Fibroblast of lung (primary cell): ENCODE data around the gene SMAD3. TPM values are rescaled to one million over a fixed set of nuclear protein-coding genes. Genes with fewer than 3 reads are reported as not detected.

Experiments used
- DNase-seq, 2 donors: peaks; one replicate each; pipeline versions ENCODE4 v3.0.0 to v3.0.0-alpha.2; 2010; ENCODE audit warnings: low read depth in 2 of 2
- H2AFZ ChIP-seq: 2 replicates; pipeline ENCODE4 v1.5.1; 2012; ENCODE audit warnings: low read length, control low read depth, inconsistent platforms
- H3K27ac ChIP-seq: 2 replicates; pipeline ENCODE4 v1.5.1; 2011; ENCODE audit warnings: low read length, control low read depth; ENCODE audit not compliant: insufficient read depth
- H3K27me3 ChIP-seq: 2 replicates; pipeline ENCODE4 v1.5.1; 2011; ENCODE audit warnings: mild to moderate bottlenecking, low read length; ENCODE audit not compliant: control insufficient read depth, insufficient read depth
- H3K36me3 ChIP-seq: 2 replicates; pipeline ENCODE4 v1.5.1; 2011; ENCODE audit warnings: low read length; ENCODE audit not compliant: control insufficient read depth, insufficient read depth
- H3K4me1 ChIP-seq: 2 replicates; pipeline ENCODE4 v1.5.1; 2011; ENCODE audit warnings: low read length; ENCODE audit not compliant: control insufficient read depth, insufficient read depth; ENCODE audit errors: extremely low read depth
- H3K4me2 ChIP-seq: 2 replicates; pipeline ENCODE4 v1.5.1; 2011; ENCODE audit warnings: low read length, control low read depth; ENCODE audit not compliant: insufficient read depth; ENCODE audit errors: extremely low read depth
- H3K4me3 ChIP-seq, 4 experiments: fragments of 200-600 bp in 1 of 4; sonication (generic) in 1 of 4; replicated peaks in 1 of 4; 2 replicates each; pipeline ENCODE4 v1.5.1; 2011 to 2016; ENCODE audit warnings: low read length in 4 of 4, low read depth in 3 of 4, mild to moderate bottlenecking in 3 of 4, control low read depth in 2 of 4, inconsistent platforms in 1 of 4, mixed read lengths in 1 of 4; ENCODE audit not compliant: insufficient read depth in 1 of 4; ENCODE audit errors: control extremely low read depth in 1 of 4
- H3K79me2 ChIP-seq: 2 replicates; pipeline ENCODE4 v1.5.1; 2012; ENCODE audit warnings: mild to moderate bottlenecking, low read length, inconsistent platforms; ENCODE audit not compliant: control insufficient read depth, insufficient read depth
- H3K9ac ChIP-seq: 2 replicates; pipeline ENCODE4 v1.5.1; 2011; ENCODE audit warnings: mild to moderate bottlenecking, low read length, control low read depth; ENCODE audit not compliant: insufficient read depth
- H3K9me3 ChIP-seq: 2 replicates; pipeline ENCODE4 v1.5.1; 2012; ENCODE audit warnings: low read depth, low read length; ENCODE audit not compliant: control insufficient read depth, insufficient read depth
- H4K20me1 ChIP-seq: 2 replicates; pipeline ENCODE4 v1.5.1; 2011; ENCODE audit warnings: low read length; ENCODE audit not compliant: control insufficient read depth, insufficient read depth; ENCODE audit errors: extremely low read depth
- EZH2 ChIP-seq: IDR thresholded peaks from 2 replicates; pipeline ENCODE4 v1.5.1; 2012; ENCODE audit warnings: low read length, control low read depth, mild to moderate bottlenecking; ENCODE audit errors: missing control alignments
- polyA plus RNA-seq, 2 donors: library from polyadenylated mRNA; depleted of rRNA in 1 of 2; stranded (reverse) in 1 of 2; unstranded in 1 of 2; fragments of >200 nt; gene quantifications; 2 replicates each; pipeline ENCODE4 v1.2.1, GENCODE V29; 2011 to 2012; ENCODE audit warnings: missing spikeins in 1 of 2
- total RNA-seq: library from RNA; depleted of rRNA; stranded (reverse); fragments of >200 nt; gene quantifications from 2 replicates; pipeline ENCODE4 v1.2.1, GENCODE V29; 2014
- TF ChIP-seq, protein P1 (sequence below), 2 donors: IDR thresholded peaks in 1 of 2; conservative IDR thresholded peaks in 1 of 2; 1 replicate in 1 of 2; 2 replicates in 1 of 2; pipeline ENCODE4 v1.5.1; 2011 to 2012; ENCODE audit warnings: low read length in 2 of 2, control low read depth in 1 of 2, inconsistent platforms in 1 of 2, low read depth in 1 of 2, mild to moderate bottlenecking in 1 of 2

SMAD3 gene
- total and polyA plus RNA-seq, 2 donors (not counting 1 experiment from before 2014, with no cell fraction given), result 69.9 to 173 TPM

DNA sequence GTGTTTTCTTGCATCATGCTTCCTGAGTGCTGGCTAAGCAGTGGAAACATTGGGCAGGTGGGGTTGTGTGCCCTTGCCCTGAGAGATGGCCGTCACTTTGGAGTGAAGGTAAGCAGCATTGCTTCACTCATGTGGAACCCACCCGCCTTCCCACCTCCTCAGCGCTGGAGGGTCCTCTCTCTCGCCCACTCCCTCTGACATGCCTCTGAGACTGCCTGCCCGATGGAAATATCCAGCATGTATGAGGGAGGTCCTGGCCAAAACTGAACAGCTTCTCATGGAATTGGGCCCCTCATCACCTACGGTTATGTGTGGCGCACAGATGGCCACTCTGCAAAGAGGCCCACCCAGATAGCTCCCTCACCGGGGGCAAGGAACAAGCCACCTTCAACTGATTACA lies 48.6 kb downstream of the SMAD3 start:
- peaks cover 67% of the 10 kb centered on the region for H3K4me1 ChIP-seq
- no peak overlapping the region for H3K4me2 ChIP-seq
- no peak overlapping the region for H3K4me3 ChIP-seq
- no peak overlapping the region for H3K9ac ChIP-seq
- peaks cover 92% of the 10 kb centered on the region for H3K79me2 ChIP-seq
- H3K36me3 ChIP-seq, result peaks cover 18% of the 10 kb centered on the region
- no peak for DNase-seq
- H4K20me1 ChIP-seq, result no peaks in the 10 kb centered on the region
- H2AFZ ChIP-seq, result no peak overlapping the region
- H3K9me3 ChIP-seq, result no peaks in the 10 kb centered on the region
- TF ChIP-seq, protein P1, sequence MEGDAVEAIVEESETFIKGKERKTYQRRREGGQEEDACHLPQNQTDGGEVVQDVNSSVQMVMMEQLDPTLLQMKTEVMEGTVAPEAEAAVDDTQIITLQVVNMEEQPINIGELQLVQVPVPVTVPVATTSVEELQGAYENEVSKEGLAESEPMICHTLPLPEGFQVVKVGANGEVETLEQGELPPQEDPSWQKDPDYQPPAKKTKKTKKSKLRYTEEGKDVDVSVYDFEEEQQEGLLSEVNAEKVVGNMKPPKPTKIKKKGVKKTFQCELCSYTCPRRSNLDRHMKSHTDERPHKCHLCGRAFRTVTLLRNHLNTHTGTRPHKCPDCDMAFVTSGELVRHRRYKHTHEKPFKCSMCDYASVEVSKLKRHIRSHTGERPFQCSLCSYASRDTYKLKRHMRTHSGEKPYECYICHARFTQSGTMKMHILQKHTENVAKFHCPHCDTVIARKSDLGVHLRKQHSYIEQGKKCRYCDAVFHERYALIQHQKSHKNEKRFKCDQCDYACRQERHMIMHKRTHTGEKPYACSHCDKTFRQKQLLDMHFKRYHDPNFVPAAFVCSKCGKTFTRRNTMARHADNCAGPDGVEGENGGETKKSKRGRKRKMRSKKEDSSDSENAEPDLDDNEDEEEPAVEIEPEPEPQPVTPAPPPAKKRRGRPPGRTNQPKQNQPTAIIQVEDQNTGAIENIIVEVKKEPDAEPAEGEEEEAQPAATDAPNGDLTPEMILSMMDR (conservative IDR thresholded peaks at IDR 0.05 in 1 of 2, IDR thresholded peaks at IDR 0.05 in 1 of 2; ENCODE audit: low read depth in 1 of 2, low read length in 2 of 2), result no peak
- TF ChIP-seq EZH2, result no peak
- H3K27me3 ChIP-seq, result no peaks in the 10 kb centered on the region
- H3K27ac ChIP-seq, result peak overlapping the region; percentile 81

DNA sequence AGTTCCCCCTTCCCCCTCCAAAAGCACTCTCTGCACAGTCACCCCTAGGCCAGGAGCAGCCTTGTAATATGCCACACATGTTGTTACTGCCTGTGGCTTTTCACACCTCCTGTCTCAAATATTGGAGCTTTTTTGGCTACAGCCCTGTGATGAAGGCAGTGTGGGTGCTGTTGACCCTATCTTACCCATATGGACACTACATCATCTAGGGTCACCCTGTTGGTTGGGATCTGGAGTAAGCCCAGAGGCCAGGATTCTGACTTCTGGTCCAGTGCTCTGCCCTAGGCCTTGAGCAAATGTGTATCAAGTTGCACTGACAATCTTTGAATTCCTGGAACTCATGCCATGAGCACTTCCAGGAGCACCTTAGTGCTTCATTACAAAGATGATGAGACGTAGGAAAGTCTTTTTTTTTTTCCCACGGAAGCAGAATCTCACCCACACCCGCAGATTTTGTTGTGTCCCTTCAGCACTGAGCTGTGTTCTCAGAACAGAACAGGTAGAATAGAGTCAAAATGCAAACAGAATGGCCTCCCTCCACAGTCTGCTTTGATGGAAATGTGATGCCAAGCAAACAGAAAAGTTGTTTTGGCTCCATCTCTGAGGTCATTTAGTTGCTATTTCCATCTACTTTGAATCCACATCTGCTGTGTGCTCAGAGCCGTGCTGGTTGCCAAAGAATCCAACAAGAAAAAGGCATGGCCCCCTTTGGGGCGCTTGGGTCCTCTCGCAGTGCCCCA lies 49.6 kb downstream of the SMAD3 start:
- H3K4me2 ChIP-seq, result peak overlapping the region; percentile 23
- H3K4me1 ChIP-seq, result peaks cover 67% of the 10 kb centered on the region

DNA sequence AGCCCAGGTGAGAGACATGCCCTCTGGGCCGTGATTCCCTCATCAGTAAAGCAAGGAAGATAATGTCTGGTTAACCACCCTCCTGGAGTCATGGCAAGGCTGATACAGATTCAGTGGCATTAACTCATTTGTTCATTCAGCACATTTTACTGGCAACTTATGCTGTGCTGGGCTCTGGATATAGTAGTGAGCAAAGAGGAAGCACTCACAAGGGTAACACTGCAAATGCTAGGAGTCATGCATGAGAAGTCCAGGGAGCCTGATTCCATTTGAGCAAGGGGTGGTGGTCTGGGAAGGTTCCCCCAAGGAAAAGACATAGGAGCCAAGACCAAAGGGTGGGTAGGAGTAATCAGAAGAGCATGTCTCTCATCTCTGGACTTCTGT lies 50.2 kb downstream of the SMAD3 start:
- Histone ChIP-seq H3K27ac (peak overlapping the region; percentile 81), H3K4me3 (no peak overlapping the region), H2AFZ (no peak overlapping the region), H4K20me1 (no peaks in the 10 kb centered on the region), H3K27me3 (no peaks in the 10 kb centered on the region), H3K9ac (no peak overlapping the region), H3K4me1 (peaks cover 68% of the 10 kb centered on the region), H3K36me3 (peaks cover 20% of the 10 kb centered on the region), H3K9me3 (no peaks in the 10 kb centered on the region), H3K4me2 (peak overlapping the region; percentile 23), H3K79me2 (peaks cover 95% of the 10 kb centered on the region)
- TF ChIP-seq, protein P1 (conservative IDR thresholded peaks at IDR 0.05 in 1 of 2, IDR thresholded peaks at IDR 0.05 in 1 of 2; ENCODE audit: low read depth in 1 of 2, low read length in 2 of 2), result no peak
- no peak for TF ChIP-seq EZH2
- no peak for DNase-seq

More for the DNA sequence above, 49.6 kb downstream of the SMAD3 start:
- Histone ChIP-seq H3K4me3 (no peak overlapping the region), H3K9ac (no peak overlapping the region), H4K20me1 (no peaks in the 10 kb centered on the region), H3K79me2 (peaks cover 95% of the 10 kb centered on the region), H3K36me3 (peaks cover 20% of the 10 kb centered on the region), H3K27ac (peak overlapping the region; percentile 81), H3K9me3 (no peaks in the 10 kb centered on the region), H2AFZ (no peak overlapping the region), H3K27me3 (no peaks in the 10 kb centered on the region)
- TF ChIP-seq, protein P1 (conservative IDR thresholded peaks at IDR 0.05 in 1 of 2, IDR thresholded peaks at IDR 0.05 in 1 of 2; ENCODE audit: low read depth in 1 of 2, low read length in 2 of 2), result no peak
- TF ChIP-seq EZH2, result no peak
- DNase-seq, result peak in 1 of 2 donors; percentile 47
